HG03565 (cell line): Measurements from ENCODE around the gene KPNB1.

Experiments
- ATAC-seq: cut with Tn5 transposase; IDR thresholded peaks from one replicate; pipeline ENCODE4 v1.9.1; 2021; ENCODE audit warnings: mild to moderate bottlenecking, moderate library complexity; ENCODE audit not compliant: unreplicated experiment

The KPNB1 gene

DNA sequence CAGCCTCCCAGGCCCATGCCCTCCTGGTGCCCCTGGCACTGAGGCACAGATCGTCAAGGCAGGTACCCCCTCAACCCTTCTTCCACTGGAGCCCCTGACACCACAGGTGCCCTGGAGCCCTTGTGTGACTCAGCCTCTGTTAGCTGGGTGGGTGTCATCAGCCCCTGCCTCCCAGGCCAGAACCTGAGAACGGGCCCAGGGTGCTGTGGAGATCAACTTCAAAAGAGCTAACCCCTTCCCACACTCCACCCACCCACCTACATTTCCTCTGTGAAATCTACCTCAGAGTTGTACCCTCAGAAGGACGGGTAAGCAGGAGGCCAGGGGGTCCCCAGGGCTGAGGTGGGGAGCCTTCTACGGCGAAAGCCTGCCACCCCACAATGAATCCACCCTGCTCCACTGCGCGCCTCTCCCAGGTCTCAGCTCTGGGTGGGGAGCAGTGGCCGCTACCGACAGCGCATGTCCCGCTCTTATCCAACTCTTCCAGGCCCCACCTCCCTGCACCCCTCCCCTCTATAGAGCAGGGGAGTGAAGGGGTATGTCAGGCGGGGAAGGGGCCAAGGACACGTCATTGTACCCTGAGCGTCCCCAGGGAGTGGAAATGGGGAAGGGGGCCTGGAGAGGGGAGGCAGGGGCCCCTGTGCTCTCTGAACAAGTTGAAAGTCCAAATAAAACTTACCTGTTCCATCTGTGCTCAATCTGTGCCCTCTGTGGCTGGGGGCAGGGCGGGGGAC, 61.8 kb downstream of the KPNB1 start:
- ATAC-seq = no peak

DNA sequence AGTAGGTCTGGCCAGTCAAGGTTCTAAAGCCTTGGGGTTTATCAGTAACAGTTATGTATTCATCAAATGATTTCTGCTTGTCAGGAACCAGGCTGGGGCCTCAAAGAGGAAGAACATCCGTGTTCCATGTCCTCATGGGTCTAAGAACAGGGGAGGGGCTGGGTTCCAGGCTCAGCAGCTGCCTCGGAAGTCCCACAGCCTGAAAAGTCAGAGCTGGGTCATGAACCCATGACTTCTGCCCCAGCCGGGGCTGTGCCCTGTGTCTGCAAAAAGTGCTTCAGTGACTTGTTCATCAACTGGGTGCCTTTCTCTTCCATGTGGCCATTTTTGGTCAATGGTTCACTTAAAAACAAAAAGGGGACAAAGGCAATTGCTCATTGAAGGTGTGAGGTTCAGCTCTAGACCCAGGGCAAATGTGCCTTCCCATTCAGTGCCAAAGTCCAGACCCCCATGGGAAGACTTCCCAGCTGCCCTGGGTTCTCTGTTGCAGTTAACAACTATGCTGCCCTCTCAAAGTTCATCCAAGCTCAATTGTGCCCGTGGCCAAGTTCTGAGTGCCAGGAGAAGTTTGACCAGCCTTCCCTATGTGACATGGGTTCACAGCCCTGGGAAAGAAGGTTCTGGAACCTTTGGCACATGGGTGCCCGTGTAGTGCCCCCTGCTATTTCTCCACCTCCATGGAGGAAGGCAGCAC, 62.8 kb downstream of the KPNB1 start:
- no peak for ATAC-seq

DNA sequence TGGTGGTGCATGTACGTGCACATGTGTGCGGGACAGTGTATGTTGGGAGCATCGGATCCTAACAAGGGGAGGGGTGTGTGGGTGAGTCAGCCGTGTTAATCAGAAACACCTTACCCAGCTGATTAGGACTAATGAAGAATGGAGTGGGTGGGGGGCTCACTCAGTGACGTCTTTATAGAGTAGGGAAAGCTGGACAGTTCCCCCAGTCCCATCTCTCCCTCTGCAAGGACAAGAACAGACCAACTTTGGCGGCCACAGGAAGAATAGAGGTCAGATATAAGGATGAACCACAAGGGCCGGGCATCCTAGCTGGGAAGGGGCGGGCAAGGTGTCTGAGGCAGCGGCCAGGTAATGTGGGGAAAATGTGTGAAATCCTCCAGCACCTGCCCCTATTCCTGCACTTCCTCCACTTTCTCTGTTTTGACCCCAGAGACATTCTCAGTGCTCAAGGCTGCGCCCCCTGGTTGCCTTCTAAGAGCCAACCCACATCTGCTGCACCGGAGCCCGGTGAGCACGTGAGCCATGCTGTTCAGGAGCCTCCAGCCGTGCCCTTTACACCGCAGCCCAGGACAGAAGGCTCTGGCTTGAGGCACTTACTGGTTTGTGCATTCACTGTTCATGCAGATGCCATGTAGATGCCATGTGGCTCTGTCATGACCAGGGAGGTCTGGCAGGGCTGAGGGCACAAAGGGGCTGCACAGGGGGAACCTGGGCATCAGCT, 64.4 kb downstream of the KPNB1 start:
- ATAC-seq = no peak

DNA sequence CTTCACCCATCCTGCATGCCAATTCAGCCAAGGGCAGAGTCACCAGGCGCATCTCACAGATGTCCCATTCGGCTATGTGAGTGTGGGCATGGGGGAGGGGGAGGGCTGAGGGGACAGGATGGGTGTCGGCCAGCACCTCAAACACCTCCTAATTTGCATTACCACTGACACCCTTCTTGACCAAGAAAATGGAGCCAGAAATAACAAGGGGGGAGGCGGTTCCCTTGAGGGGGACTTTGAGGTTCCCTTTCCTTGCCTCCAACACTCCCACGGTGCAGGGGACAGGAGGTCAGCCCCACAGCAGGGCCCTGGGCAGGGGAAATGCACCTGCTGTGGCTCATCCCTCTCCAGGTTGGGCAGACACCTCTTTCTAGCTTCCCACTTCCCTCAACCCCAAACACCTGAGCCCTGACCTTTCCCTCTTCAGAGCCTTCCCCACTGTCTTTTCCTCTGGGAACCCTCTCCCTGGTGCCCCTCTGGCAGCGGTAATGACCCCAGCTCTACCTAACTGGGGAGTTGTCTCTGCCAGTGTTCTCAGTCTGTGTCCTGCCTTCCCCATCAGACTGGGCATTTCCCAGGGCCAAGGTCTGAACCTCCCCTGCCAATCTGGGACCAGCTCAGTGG, 65.2 kb downstream of the KPNB1 start:
- ATAC-seq = no peak

DNA sequence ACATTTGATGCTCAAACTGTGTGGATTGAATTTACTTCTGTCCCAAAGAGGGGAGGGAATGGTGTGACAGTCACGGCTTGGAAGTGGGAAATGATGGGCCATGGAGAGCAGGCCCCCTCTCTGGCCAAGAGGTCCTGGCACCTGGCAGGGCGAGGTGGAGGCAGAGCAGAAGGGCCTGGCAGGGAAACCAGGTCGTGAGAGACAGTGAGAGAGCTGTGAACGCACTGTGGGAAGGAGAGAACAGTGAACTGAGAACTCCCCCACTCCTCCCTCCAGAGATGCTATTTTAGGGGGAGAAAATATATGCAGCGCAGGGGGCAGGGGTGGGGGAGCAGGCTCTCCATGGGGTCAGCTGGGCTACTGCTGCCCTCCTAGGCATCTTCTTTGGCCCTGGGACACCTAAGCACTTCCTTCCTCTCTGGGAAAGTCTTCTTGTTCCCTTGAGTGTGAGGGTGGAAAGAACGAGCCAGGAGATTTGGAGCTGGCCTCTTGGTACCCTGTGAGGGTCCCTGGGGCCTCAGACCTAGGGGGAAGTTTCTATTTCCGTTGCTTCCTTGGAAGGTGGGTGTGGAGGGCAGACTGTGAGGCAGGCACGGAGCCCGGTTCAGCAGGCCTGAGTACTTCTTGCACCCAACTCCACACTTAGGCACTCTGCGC, 66.1 kb downstream of the KPNB1 start:
- no peak for ATAC-seq

DNA sequence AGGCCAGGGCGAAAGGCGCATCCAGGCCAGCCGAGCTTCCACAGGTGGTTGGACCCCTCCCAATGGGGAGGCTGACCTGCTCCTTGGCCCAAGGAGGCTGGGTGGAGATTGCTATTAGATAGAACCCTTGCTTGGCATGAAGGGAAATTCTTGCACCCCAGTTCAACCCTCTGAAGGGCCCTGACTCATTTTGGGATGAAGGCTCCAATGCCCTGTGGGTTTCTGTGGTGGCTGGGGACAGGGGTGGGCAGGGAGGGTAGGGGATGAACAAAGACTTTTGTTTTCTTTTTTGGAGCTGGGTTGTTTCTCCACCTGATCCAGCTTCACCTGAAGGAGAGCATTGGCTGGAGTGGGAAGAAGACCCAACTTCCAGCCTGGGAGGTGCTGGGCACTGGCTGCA, 66.7 kb downstream of the KPNB1 start:
- ATAC-seq = no peak

DNA sequence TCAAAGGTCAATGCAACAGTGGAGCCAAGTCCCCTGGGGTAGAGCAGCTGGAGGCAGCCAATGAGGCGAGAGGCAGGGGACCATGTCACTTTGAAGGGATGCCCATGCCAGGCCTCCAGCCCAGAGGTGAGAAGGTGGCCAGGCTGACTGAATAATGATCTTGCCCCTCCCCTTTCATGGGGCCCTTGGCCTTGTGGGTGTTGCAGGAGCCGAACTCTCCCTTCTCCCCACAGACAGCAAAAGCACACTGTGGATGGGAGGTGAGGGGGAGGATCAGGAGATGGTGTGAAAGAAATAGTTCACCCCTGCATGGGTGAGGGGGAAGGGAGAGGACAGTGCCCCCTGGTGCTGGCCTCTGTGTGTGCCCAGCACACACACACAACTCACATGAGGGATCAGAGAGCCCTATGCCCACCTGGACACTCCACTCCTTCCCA, 67.6 kb downstream of the KPNB1 start:
- ATAC-seq = no peak

DNA sequence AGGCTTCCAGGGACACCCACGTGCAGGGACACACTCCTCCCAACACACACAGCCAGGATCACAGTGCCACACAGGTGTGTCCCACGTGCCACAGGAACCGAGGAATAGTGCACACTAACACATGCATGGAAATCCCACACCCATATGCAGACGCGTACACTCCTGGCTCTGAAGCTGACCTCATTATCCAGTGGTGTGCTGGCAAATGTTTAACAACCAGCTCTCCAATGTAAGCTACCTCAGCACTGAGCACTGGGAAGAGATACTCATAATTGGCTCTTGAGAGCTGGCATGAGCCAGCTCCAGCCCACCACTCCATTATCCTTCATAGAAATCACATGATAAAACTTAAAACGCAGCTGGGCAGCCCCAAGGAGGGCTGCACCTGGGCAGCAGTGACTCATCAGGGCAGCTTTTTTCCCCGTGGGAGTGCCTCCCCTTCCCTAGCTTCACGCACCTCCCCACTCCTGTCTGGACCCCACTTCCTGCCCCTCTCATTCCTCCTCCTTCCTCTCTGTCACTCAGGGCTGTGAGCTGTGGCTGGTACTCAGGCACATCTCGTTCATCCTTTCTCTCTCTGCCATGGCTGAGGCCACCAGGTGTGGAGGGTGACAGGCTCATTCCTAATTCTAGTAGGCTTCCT, 68.4 kb downstream of the KPNB1 start:
- ATAC-seq = no peak

DNA sequence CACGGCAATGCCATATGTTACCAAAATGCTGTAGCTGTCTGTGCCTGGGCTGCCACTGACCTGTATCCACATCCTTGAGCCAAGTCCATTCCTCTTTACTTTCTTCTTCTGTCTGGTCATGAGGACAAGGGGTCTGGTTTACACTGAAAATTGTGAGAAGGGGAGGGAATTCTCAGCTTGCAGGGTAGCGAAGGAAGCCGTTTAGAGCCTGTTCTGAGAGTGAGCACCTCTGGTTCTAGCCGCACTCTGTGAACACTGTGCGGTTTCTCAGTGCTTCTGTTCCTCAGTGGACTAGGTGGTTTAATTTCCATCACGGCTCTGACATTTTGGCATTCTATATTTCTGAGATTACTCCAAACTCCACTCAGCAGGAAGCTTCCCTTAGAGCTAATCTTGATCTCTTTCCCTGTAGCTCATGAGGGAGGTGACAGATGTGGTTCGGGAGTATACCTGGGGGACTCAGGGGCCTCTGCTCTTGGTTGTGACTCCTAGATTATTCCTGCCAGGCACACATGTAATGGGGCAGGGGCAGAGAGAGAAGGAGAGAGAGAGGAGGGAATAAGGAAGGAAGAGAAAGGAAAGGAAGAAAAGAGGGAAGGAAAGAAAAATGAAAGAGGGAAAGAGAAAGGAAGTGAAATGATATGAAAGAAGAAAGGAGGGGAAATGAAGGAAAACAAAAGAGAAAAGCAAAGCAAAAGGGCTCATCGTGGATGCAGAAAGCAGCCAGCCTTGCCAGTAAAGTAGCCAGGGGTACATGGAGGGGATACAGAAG, 69.1 kb downstream of the KPNB1 start:
- ATAC-seq = no peak

DNA sequence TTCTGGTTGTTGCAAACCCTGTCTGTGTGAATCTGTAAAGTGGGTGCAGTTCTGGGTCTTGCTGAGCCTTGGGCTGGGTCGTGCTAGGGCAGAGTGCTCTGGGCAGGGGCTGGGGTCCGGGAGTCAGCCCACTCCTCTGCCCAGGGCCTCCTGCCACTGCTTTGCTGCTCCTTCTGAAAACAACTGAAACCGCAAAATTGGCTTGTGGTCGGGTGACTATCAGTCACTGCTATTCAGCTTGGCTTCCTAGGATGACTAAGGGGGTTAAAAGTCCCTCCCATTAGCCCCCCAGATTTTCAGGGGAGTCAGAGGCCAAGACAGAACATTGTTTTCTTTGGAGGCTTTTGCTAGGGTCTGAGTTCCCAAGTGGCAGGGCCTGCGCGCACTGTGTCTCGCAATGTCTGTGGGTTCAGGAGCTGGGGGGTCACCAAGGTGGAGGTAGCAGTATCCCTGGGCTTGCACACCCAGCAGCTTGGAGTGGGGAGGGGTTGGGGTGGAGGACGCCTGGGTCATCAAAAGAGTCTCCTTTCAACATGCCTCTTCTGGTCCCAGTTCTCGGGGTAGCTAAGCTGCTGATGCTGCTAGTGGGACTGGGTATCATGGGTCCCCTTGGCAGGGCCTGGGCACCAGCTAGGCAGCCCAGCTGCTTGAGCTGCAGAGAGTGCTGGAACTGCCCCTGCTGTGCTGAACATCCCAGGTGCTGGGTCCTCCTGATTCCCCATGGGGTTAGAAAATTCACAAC, 69.9 kb downstream of the KPNB1 start:
- ATAC-seq = no peak

DNA sequence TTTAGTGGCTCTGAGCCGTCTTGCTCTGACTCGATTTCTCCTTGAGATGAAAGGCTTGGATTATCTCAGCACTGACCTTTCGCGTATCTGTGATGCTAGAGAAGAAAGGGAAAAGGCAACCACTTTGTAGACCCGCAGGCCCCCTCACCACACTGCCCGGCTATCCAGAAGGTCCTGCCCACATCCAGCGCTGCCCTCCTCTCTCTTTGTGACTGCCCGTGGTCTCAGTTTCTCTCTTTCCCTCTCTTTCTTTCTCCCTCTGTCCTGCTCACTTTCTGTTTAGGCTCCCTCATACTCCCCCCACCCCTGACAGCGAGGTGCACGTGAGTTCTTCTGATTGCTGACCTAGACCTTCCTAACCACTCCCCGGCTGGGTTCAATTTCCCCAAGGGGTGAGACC, 70.5 kb downstream of the KPNB1 start:
- ATAC-seq = no peak

DNA sequence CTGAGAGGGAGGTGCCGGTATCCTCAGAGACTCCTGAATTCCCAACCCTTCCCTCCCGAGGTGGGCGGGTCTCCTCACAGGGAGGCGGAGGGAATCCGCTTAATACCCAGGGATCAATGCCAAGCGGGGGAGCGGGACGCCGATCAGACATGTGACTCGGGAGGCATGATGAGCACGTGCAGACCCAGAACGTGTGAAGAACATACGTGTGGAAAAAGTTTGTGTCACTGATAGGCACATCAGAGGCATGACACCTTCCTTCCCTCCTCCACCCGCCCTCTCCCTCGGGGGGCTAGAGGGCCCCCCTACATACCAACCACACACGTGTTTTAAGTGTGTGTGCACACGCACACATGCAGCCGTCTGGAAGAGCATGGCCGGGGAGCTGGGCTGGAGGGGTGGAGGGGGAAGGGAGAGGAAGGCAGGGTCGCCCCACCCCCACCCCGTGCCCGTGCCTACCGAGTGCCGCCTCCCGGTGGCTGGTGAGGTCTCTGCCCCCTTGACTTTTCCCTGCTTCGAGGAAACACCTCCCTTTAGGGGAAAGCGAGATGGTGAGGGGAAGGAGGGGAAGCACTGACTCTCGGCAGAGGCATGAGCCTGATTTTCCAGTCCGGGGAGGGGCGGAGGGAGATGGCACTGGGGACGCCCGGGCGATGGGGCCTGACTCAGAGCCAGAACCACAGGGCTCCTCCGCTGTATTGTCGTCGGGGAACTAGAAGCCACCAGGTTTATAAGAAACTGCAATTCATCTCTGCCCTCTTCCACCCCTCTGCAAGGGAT, 71.2 kb downstream of the KPNB1 start:
- ATAC-seq = no peak

DNA sequence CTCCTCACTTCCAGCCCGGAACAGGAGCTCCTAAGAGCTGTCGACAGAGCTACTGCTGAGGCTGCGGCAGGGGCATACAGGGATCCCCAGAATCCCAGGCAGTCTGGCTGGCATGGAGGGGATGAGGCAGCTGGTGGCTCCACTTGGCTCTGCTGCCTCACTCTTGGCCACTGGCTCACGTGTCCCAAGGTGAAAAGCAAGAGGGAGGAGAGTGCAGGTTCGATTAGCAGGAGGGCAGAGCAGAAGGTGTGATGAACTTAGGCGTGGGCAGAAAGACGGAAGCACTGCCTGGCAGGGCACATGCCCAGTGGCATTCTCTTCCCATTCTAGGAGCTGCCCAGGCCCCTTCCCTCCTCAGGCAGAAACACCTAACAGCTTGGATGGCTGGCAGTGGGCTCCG, 72.0 kb downstream of the KPNB1 start:
- no peak for ATAC-seq

DNA sequence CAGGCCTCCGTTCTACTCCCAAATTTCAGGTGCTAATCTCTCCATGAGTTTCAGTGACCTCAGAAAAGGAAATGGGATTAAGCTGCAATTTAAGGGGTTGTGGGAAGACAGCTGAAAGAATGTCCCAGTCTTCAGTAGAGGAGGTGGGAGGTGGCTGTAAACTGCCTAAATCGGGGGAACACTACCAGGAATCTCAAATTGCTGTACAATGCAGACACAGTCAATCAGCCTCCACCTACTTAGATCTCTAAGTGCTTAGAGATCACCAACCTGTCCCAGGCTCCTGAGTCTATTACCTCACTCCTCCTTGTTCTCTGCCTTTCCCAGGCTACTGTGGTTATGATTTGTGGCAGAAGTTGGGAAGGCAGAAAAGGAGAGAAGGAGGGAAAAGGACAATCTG, 75.0 kb downstream of the KPNB1 start:
- no peak for ATAC-seq

DNA sequence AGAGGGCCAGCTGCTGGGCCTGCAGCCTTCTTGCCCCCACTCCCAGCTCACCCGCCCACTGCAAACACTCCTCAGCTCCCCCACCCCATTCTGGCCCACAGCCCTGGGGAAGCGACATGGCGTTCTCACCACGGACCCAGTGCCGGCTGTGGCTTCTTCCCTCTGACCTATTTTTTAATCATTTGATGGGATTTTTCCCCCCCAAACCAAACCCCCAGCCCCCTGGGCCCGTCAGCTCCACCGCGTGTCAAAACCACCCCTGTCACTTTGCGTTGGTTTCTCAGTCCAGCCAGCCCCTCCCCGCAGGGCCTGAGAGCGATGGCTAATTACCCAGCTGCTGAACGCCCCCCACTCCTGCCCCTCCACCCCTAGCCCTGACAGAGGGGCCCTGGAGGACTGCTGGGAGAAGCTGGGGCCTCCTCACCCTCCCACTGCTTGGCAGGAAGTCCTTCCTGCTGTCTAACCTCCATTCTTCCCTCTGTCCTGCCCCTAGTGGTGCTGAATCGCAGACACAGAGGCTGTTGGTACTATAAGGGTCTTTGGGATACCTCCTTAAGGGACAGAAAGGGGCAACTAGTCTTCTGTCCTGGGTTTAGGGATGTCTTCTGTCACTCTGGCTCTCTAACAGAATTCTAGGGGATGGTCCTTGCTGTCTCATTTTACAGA, 75.9 kb downstream of the KPNB1 start:
- no peak for ATAC-seq

DNA sequence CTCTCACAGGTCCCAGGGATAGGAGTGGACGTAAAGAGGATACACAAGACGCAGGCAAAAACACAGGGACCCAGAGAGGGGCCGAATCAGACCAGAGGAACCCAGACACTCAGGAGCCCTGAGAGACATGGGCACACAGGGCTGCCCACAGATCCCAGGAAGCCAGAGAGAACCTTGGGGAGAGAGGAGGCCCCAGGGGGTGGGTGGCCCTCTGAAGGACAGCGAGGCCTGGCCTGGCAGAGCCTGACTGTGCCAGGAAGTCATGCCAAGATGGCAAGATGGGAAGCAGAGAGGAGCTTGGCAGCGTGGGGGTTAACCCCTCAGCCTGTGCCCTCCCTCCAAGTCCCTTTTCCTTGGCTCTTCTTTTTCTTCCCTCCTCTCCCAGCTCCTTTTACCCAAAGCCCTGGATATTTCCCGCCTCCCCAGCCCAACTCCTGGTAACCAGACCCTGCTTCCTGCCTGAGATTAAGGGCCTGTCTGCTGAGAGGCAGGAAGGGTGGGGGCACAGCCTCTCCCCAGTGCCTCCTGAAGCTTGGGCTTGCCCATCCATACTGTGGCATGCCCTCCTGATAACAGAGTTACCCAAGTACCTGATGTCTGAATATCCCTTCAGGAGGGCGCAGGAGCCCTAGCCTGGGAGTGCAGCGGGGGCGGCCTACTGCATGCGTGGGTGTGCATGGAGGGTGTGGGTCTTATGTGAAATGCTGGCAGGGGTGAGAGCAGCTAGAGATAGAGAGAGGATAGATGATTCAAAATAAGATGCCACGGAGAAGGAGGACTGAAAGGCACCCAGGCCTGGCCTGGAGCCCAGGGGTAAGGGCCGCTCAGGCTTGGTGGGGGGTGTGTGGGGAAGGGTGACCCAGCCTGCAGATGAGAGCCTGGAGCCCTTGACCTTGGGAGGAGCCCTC, 77.3 kb downstream of the KPNB1 start:
- ATAC-seq = no peak

DNA sequence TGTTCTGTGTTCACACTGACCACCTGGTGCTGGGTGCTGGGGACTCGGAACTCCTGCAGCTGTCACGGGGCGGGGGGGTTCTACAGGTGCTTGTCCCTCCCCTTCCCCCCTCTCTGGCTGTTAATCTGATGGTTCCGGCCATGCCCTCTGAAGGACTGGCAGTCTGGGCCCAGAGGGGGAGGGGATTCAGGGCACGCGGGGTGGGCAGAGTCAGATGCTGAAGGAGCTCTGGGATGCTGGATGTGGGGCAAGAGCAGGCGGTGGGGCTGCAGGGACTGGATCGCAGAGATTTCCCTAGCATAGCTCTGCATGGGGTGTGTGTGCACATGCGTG, 78.0 kb downstream of the KPNB1 start:
- ATAC-seq = no peak
